ENCODE measurements around the gene HOXD8.

GRCh38 chr2:176104316-176105077, 25.0 kb upstream of the HOXD8 start:
- TF ChIP-seq EZH2phosphoT487 (IDR thresholded peaks at IDR 0.05; ENCODE audit: insufficient read depth, low read depth), result no peak
- TF ChIP-seq EZH2 (IDR thresholded peaks at IDR 0.05; ENCODE audit: insufficient read depth, poor library complexity, severe bottlenecking), result no peak
